Vagina (tissue), 2 donors: ENCODE data around the gene GPX4. TPM values are rescaled to one million over a fixed set of nuclear protein-coding genes. Genes with fewer than 3 reads are reported as not detected.

Source experiments
- DNase-seq, 2 donors: peaks; one replicate each; pipeline ENCODE4 v3.0.0-alpha.2; 2017; ENCODE audit errors: extremely low spot score in 2 of 2
- H3K27ac ChIP-seq: fragments of 200-600 bp; sonication (generic); one replicate; pipeline ENCODE4 v1.5.1; 2019
- H3K27me3 ChIP-seq: fragments of 200-600 bp; sonication (generic); one replicate; pipeline ENCODE4 v1.5.1; 2019
- H3K36me3 ChIP-seq, 2 donors: fragments of 200-600 bp; sonication (generic); one replicate each; pipeline ENCODE4 v1.5.1; 2017 to 2019
- H3K4me1 ChIP-seq: fragments of 200-600 bp; sonication (generic); one replicate; pipeline ENCODE4 v1.5.1; 2019
- H3K4me3 ChIP-seq, 2 donors: fragments of 200-600 bp; sonication (generic); 1 replicate in 1 of 2; 2 replicates in 1 of 2; pipeline ENCODE4 v1.5.1; 2016 to 2019
- H3K9me3 ChIP-seq: fragments of 200-600 bp; sonication (generic); one replicate; pipeline ENCODE4 v1.5.1; 2019
- CTCF ChIP-seq, 3 experiments: fragments of 450-650 bp in 2 of 3; fragments of 200-600 bp in 1 of 3; sonication (generic) in 1 of 3; IDR thresholded peaks; one replicate each; pipeline ENCODE4 v1.5.1; 2017 to 2019; ENCODE audit warnings: antibody characterized with exemption in 3 of 3, mild to moderate bottlenecking in 2 of 3, moderate library complexity in 2 of 3
- POLR2A ChIP-seq, 2 donors: fragments of 450-650 bp; IDR thresholded peaks; one replicate each; pipeline ENCODE4 v1.6.1; 2017; ENCODE audit warnings: antibody characterized with exemption in 2 of 2, mild to moderate bottlenecking in 2 of 2, moderate library complexity in 2 of 2
- POLR2AphosphoS5 ChIP-seq, 2 donors: sonication (generic); formaldehyde crosslinking; IDR thresholded peaks; one replicate each; pipeline ENCODE4 v1.9.0; 2017; ENCODE audit warnings: antibody characterized with exemption in 2 of 2, mild to moderate bottlenecking in 2 of 2, low read depth in 1 of 2; ENCODE audit not compliant: insufficient read depth in 1 of 2
- intact Hi-C: fragments of 100-400 bp; cut with DNase I; formaldehyde crosslinking; loops from one replicate; pipeline ENCODE4 v1.15.1; 2023
- total RNA-seq: library from RNA; depleted of rRNA; stranded (reverse); fragments of >200 nt; gene quantifications from one replicate; pipeline ENCODE4 v1.2.3, GENCODE V29; 2016

GPX4 gene
- total RNA-seq, 1 donor from 2014 or later, result 524 TPM

- H3K9me3 ChIP-seq, result no peaks in the 10 kb centered on the region
- H3K36me3 ChIP-seq, result peaks cover 0 to 20% of the 10 kb centered on the region in 2 donors
- peak in 1 of 2 donors; percentile 87 for TF ChIP-seq POLR2A (IDR thresholded peaks at IDR 0.05)
- no peak for TF ChIP-seq CTCF (IDR thresholded peaks at IDR 0.05)
- peak; percentile 98 for TF ChIP-seq POLR2AphosphoS5 (IDR thresholded peaks at IDR 0.05; ENCODE audit: insufficient read depth in 1 of 2, low read depth in 1 of 2)
- peak in 1 of 2 donors; percentile 97 for DNase-seq
- H3K27ac ChIP-seq, result peak within 1 kb of the TSS; percentile 80
- H3K4me1 ChIP-seq, result peaks cover 38% of the 10 kb centered on the region
- H3K4me3 ChIP-seq, result peak within 1 kb of the TSS; percentile 76 to 99
- intact Hi-C loops, result no loop called here
- no peaks in the 10 kb centered on the region for H3K27me3 ChIP-seq
Observed at GRCh38 chr19:1094978-1095701, 8.7 kb upstream of the GPX4 start, which contains the start of gene POLR2E. TSS of gene POLR2E (minus strand) at chr19:1095375. CDS start at chr19:1095315, 60 bp downstream.

GRCh38 chr19:1097810-1098176 is 6.0 kb upstream of the GPX4 start:
- H3K27ac ChIP-seq, result no peak overlapping the region
- H3K9me3 ChIP-seq, result no peaks in the 10 kb centered on the region
- TF ChIP-seq CTCF (IDR thresholded peaks at IDR 0.05) (no peak), POLR2A (IDR thresholded peaks at IDR 0.05) (no peak), POLR2AphosphoS5 (IDR thresholded peaks at IDR 0.05; ENCODE audit: insufficient read depth in 1 of 2, low read depth in 1 of 2) (no peak)
- DNase-seq, result no peak
- intact Hi-C loops, result no loop called here
- H3K27me3 ChIP-seq, result no peaks in the 10 kb centered on the region
- no peak overlapping the region for H3K4me3 ChIP-seq
- no peaks in the 10 kb centered on the region for H3K36me3 ChIP-seq
- H3K4me1 ChIP-seq, result peaks cover 62% of the 10 kb centered on the region

GRCh38 chr19:1098177-1099051 is 5.4 kb upstream of the GPX4 start:
- Histone ChIP-seq H3K4me1 (peaks cover 64% of the 10 kb centered on the region), H3K27ac (peak overlapping the region; percentile 99), H3K27me3 (no peaks in the 10 kb centered on the region), H3K4me3 (no peak overlapping the region), H3K36me3 (no peaks in the 10 kb centered on the region), H3K9me3 (no peaks in the 10 kb centered on the region)
- DNase-seq, result no peak
- intact Hi-C loops, result no loop called here
- TF ChIP-seq POLR2A (IDR thresholded peaks at IDR 0.05) (no peak), CTCF (IDR thresholded peaks at IDR 0.05) (no peak), POLR2AphosphoS5 (IDR thresholded peaks at IDR 0.05; ENCODE audit: insufficient read depth in 1 of 2, low read depth in 1 of 2) (no peak)

DNA sequence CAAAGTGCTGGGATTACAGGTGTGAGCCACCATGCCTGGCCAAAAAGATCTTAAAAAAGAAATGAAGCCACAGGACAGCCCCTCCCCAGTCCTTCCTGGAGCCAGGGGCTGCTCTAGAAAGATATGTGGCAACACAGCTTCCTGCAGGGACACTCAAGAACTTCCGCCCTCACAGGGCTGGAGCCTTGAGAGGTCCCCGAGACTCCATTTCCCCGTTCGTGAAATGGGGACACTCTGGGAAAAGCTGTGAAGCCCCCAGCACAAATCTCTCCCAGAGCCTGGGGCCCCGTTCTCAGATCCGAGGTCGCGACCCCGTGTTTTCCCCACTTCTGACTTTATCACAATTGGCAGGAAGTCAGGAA is 2.5 kb upstream of the GPX4 start:
- intact Hi-C loops, result loop anchor here (5.0 kb wide), 1 partner anchor 74 kb away; the partner anchor contains the start of gene CNN2
- Histone ChIP-seq H3K27ac (peak overlapping the region; percentile 99), H3K4me1 (peaks cover 63% of the 10 kb centered on the region), H3K9me3 (no peaks in the 10 kb centered on the region), H3K27me3 (no peaks in the 10 kb centered on the region), H3K36me3 (no peaks in the 10 kb centered on the region), H3K4me3 (no peak overlapping the region)
- DNase-seq, result no peak
- TF ChIP-seq POLR2A (IDR thresholded peaks at IDR 0.05) (no peak), CTCF (IDR thresholded peaks at IDR 0.05) (no peak), POLR2AphosphoS5 (IDR thresholded peaks at IDR 0.05; ENCODE audit: insufficient read depth in 1 of 2, low read depth in 1 of 2) (no peak)
